DND-41 (cell line): ENCODE data around the gene OLAH.
"Not testable (repeated sequence)": the region's sequence is repeated elsewhere in the genome, so short reads cannot be mapped to it uniquely, and the experiment has no call there.

Source experiments
- EZH2 ChIP-seq: IDR thresholded peaks from 3 replicates; pipeline ENCODE4 v1.6.1; 2012; ENCODE audit warnings: borderline replicate concordance, low read depth, mild to moderate bottlenecking, moderate library complexity, low read length, inconsistent platforms; ENCODE audit not compliant: severe bottlenecking
- TF ChIP-seq, protein P1 (sequence below): IDR thresholded peaks from 2 replicates; pipeline ENCODE4 v1.5.1; 2012; ENCODE audit warnings: borderline replicate concordance, low read length, moderate library complexity, mild to moderate bottlenecking; ENCODE audit not compliant: poor library complexity, severe bottlenecking; ENCODE audit errors: extremely low read depth

DNA sequence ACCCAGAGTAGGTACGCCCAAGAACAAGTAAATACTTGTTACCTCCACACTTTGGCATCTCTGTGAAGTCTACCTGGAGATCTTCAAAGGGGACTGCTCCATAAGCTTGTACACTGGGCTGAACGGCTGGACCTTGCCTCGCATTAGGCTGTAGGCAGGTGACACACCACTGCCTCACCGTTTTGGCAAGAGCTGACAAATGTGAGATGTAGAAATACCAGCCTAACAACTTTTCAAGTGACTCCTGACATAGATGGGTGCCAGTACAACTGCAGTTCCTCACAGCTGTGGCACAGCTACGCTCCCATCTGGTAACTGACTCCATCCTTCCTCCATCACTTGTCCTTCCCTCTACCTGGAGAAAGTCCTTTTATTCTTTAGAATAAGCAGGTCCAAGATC, 30.2 kb upstream of the OLAH start:
- TF ChIP-seq, protein P1, sequence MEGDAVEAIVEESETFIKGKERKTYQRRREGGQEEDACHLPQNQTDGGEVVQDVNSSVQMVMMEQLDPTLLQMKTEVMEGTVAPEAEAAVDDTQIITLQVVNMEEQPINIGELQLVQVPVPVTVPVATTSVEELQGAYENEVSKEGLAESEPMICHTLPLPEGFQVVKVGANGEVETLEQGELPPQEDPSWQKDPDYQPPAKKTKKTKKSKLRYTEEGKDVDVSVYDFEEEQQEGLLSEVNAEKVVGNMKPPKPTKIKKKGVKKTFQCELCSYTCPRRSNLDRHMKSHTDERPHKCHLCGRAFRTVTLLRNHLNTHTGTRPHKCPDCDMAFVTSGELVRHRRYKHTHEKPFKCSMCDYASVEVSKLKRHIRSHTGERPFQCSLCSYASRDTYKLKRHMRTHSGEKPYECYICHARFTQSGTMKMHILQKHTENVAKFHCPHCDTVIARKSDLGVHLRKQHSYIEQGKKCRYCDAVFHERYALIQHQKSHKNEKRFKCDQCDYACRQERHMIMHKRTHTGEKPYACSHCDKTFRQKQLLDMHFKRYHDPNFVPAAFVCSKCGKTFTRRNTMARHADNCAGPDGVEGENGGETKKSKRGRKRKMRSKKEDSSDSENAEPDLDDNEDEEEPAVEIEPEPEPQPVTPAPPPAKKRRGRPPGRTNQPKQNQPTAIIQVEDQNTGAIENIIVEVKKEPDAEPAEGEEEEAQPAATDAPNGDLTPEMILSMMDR, result not testable (repeated sequence)
- not testable (repeated sequence) for TF ChIP-seq EZH2
